Gastroesophageal sphincter (tissue), 3 donors: ENCODE results near the gene PSMD5.
A peak's percentile ranks its signal among the peaks of the same experiment; 100 is the strongest.

Source experiments
- EP300 ChIP-seq: sonication (generic); formaldehyde crosslinking; IDR thresholded peaks from one replicate; pipeline ENCODE4 v1.6.1; 2017; ENCODE audit warnings: antibody characterized with exemption, mild to moderate bottlenecking
- POLR2A ChIP-seq, 2 donors: fragments of 450-650 bp; IDR thresholded peaks; one replicate each; pipeline ENCODE4 v1.6.1; 2017; ENCODE audit warnings: antibody characterized with exemption in 2 of 2, mild to moderate bottlenecking in 2 of 2, moderate library complexity in 1 of 2
- POLR2AphosphoS5 ChIP-seq: sonication (generic); formaldehyde crosslinking; IDR thresholded peaks from one replicate; pipeline ENCODE4 v1.6.1; 2017; ENCODE audit warnings: antibody characterized with exemption
- TF ChIP-seq, protein P1 (sequence below), 4 experiments: fragments of 200-600 bp in 2 of 4; fragments of 450-650 bp in 2 of 4; sonication (generic) in 1 of 4; IDR thresholded peaks; one replicate each; pipeline ENCODE4 v1.5.1; 2017 to 2019; ENCODE audit warnings: antibody characterized with exemption in 4 of 4, mild to moderate bottlenecking in 2 of 4, moderate library complexity in 2 of 4

GRCh38 chr9:120877276-120878034 lies 34.7 kb upstream of the PSMD5 start:
- TF ChIP-seq, protein P1, sequence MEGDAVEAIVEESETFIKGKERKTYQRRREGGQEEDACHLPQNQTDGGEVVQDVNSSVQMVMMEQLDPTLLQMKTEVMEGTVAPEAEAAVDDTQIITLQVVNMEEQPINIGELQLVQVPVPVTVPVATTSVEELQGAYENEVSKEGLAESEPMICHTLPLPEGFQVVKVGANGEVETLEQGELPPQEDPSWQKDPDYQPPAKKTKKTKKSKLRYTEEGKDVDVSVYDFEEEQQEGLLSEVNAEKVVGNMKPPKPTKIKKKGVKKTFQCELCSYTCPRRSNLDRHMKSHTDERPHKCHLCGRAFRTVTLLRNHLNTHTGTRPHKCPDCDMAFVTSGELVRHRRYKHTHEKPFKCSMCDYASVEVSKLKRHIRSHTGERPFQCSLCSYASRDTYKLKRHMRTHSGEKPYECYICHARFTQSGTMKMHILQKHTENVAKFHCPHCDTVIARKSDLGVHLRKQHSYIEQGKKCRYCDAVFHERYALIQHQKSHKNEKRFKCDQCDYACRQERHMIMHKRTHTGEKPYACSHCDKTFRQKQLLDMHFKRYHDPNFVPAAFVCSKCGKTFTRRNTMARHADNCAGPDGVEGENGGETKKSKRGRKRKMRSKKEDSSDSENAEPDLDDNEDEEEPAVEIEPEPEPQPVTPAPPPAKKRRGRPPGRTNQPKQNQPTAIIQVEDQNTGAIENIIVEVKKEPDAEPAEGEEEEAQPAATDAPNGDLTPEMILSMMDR (IDR thresholded peaks at IDR 0.05) = peak in 1 of 4 experiments; percentile 46
- TF ChIP-seq POLR2A (IDR thresholded peaks at IDR 0.05) (peak in 1 of 2 donors; percentile 45), POLR2AphosphoS5 (peak; percentile 61), EP300 (no peak)
